Stimulated activated CD4-positive, alpha-beta T cell treated with anti-CD3 and anti-CD28 coated beads, Interleukin-12 subunit alpha, Interleukin-12 subunit beta, amount 100 ng/mL, for 48 hours (primary cell): ENCODE data around the gene FBN2.
"Not testable (repeated sequence)": the region's sequence is repeated elsewhere in the genome, so short reads cannot be mapped to it uniquely, and the experiment has no call there.

ENCODE experiments used
- DNase-seq, 3 donors: peaks; one replicate each; pipeline ENCODE4 v3.0.0-alpha.2; 2020; ENCODE audit warnings: low read depth in 2 of 3, low spot score in 1 of 3

The FBN2 gene

GRCh38 chr5:128480158-128480557 is 57.9 kb downstream of the FBN2 start:
- no peak for DNase-seq

- no peak for DNase-seq
Measured at GRCh38 chr5:128478386-128479368, 59.4 kb downstream of the FBN2 start.

GRCh38 chr5:128477944-128478343 is 60.1 kb downstream of the FBN2 start:
- no peak for DNase-seq

- no peak for DNase-seq
Measured at GRCh38 chr5:128475693-128476092, 62.4 kb downstream of the FBN2 start.

DNA sequence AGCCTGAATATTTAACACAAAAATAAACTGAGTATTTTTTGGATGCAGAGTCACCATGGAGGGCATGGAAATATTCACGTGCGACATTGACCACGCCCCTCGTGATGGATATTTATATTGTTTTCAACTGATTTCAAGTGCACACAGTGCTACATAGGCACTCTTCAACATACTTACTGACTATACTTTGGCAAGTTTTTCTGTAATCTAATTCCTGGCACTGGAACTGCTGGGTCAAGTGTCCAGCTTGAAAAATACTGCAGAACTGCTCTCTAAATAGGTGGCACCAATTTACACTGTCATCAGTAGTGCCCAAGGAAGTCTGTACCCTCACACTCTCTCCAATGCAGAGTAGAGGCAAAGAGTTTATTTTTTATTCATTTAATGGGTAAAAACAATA is 65.1 kb downstream of the FBN2 start:
- DNase-seq = no peak

- DNase-seq = no peak
Measured at GRCh38 chr5:128472036-128472435, 66.0 kb downstream of the FBN2 start.

DNA sequence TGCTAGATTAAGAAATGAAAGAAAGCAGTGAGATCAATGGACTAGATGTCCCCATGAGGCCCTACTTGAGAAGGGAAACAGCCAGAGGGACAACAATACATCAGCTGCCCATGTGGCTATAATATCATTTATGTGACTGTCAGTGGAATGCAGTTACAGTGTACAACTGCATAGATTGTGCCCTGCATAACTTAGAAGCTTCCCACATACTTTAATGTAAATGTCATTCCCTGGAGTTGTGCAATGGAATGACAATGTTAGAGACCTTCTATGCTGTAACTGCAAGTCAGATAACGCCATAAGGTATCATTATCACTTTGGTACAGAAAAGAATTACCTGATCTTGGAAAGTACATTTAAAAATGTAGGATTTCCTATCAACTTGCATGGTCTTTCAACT is 67.4 kb downstream of the FBN2 start:
- DNase-seq = no peak

GRCh38 chr5:128469912-128470311 is 68.1 kb downstream of the FBN2 start:
- DNase-seq = no peak

DNA sequence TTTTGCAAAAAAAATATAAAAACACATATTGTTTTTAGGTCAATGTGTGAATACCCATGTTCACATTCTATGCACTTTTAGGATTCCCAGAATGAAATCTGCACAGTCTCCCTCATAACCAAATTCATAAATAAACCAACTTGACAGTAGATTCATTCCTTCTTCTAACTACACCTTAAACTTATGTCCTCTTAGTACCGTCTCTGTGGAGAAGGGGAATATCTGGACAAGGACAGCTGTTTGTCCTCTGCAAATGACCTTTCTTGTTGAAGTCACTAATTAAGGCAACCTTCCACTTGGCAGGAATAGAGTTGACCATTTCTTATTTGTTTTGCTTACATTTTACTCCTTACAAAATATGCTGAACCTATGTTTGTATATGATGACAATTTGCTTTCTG is 71.1 kb downstream of the FBN2 start:
- DNase-seq = no peak

- no peak for DNase-seq
Measured at GRCh38 chr5:128466554-128466953, 71.5 kb downstream of the FBN2 start.

DNA sequence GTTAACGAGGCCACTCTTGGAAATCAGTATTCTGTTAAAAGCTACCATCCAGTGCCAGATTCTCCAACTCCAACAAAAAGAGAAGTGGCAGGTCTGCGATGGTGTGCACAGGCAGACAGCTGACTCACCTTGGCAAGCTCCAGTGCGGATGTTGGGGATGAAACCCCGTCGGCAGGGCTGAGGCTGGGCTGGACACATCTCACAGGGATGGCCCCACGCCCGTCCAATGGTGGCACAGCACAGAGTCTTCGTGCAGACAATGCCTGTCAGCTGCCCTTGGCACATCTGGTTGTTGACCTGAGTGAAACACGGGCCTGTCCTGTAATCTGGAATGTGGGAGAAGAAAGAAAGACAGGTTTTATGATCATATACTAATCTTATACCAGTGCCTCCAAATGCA is 73.4 kb downstream of the FBN2 start:
- DNase-seq = no peak

DNA sequence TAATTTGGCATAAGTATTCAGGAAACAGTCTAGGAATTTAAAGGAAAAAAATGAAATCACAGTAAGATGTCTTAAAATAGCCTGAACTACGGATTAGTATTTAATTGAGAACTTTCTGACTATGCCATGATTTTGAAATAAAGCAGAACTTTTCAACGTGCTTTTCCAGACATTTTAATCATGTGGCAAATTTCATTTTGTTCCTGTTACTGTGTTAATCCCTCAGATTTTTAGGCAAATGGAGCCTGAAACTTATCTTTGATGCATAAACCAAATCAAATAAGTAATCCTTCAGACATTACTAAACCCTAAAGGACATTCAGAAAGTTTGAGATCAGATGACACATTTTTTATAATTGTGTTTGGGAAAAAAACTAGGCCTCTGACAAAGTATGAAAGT is 75.7 kb downstream of the FBN2 start:
- no peak for DNase-seq

DNA sequence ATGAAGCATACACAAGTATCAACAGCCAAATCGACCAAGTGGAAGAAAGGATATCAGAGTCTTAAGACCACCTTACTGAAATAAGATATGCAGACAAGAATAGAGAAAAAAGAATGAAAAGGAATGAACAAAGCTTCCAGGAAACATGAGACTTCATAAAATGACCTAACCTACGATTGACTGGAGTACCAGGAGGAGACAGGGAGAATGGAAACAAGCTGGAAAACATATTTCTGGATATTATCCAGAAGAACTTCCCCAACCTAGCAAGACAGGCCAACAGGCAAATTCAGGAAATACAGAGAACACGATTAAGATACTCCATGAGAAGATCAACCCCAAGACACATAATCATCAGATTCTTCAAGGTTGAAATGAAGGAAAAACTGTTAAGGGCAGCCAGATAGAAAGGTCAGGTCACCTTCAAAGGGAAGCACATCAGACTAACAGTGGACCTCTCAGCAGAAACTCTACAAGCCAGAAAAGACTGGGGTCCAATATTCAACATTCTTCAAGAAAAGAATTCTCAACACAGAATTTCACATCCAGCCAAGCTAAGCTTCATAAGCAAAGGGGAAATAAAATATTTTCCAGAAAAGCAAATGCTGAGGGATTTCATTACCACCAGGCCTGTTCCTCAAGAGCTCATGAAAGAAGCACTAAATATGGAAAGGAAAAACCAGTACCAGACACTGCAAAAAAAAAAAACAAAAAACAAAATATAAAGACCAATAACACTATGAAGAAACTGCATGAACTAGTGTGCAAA is 80.7 kb downstream of the FBN2 start:
- not testable (repeated sequence) for DNase-seq

GRCh38 chr5:128455841-128456361 is 82.1 kb downstream of the FBN2 start:
- no peak for DNase-seq

DNA sequence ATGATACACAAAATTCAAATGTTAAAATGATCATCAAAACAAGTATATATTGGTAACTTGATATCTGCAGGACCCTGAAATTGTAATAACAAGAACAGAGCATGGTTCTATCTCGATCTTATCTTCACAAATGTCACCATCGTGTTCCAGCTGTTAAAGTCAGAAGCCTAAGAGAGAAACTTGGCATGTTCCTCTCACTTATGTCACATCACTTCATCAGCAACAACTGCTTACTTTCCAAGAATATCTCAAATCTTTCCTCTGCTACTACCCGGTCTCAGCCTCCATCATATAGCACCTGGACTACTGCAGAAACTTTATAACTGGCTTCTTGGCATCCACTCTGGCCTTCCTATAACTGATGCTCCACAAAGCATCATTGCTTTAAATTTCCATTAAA is 84.9 kb downstream of the FBN2 start:
- DNase-seq = no peak

DNA sequence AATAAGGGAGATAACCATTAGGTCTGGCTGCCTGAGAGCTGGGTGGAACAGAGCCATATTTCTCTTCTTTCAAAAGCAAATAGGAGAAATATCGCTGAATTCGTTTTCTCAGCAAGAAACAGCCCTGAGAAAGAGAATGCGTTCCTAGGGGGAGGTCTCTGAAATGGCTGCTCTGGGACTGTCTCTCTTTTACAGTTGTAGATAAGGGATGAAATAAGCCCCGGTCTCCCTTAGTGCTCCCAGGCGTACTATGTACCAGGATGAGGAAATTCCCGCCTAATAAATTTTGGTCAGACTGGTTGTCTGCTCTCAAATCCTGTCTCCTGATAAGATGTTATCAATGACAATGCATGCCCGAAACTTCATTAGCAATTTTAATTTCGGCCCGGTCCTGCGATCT is 90.8 kb downstream of the FBN2 start:
- DNase-seq = not testable (repeated sequence)

DNA sequence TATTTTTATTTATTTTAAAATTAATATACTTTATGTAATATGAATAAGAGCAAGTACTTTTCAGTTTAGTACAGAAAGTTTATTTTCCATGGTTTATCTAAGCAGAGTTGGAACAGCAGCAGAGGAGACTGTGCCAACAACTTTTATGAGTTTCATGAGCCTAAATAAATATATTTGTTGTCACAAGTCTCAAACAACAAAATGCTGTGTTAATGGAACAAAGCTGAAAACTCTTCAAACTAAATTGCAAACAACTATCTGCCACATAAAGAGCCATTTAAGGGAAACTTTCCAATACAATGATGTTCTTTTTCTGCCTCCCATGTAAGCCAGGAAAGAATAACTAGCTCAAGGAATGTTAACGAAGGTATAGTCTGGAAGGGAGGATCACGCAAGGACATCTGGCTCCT is 96.1 kb downstream of the FBN2 start:
- no peak for DNase-seq

DNA sequence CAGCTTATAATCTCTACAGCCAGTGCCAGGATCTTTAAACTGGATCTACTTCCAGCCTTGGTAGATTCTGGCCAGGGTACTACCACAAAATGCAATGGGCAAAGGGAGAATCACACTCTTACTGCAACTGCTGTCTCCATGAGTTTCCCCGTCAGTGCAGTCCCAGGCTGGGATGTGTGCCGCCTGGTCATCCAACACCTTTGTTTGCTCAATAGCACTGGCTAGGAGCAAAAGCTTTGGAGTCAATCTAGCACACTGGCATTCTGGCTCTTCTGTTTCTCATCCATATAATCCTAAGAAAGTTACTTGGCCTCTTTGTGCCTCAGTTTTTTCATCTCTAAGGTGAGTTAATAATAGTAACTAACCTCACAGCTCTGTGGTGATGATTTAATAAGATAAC is 96.9 kb downstream of the FBN2 start:
- DNase-seq = no peak

- DNase-seq = no peak
Measured at GRCh38 chr5:128436749-128437188, 101.3 kb downstream of the FBN2 start.

- no peak for DNase-seq
Measured at GRCh38 chr5:128435861-128436260, 102.2 kb downstream of the FBN2 start.

DNA sequence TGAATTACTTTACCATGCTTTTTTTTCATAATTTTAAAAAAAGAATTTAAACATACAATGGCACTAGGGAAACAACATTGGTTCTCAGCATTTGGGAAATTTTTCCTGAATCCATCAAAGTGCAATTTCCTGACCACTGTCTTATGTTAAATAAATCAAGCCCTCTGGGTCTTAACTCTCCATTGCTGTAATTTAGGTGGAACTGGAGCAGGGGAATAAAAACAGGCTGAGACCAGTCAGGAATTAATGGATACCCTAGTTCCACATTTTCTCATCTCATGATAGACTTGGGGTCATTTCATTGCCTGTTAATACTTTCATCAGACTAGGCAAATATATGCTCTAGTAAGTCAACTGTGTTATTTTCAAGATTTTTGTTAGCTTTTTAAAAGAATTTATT is 103.1 kb downstream of the FBN2 start:
- DNase-seq = no peak

DNA sequence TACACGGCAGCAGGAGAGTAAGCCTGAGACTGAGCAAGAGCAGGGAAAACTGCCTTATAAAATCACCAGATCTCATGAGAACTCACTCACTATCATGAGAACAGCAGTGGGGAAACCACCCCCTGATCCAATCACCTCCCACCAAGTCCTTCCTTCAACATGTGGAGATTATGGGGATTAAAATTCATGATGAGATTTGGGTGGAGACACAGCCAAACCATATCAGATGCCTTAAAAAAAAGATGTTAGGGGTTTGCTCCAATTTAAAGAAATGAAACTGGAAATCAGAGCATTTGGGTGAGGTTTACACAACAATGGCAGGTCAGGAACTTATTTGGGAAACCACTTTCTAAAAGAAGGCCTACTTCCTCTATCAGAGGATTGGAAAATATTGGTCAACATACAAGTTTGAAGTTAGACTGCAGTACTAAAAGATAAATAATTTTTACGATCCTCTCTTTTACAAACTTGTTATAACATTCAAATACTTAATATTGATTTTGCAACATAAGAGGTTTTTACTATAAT is 105.1 kb downstream of the FBN2 start:
- DNase-seq = no peak
